Hepatocyte (in vitro differentiated cells): ENCODE data around the gene PPP2R2B. TPM values are rescaled to one million over a fixed set of nuclear protein-coding genes. Genes with fewer than 3 reads are reported as not detected.

Experiments used
- DNase-seq: peaks from one replicate; pipeline ENCODE4 v3.0.0-alpha.2; 2016; ENCODE audit warnings: low spot score
- H2AFZ ChIP-seq: fragments of 200-600 bp; sonication (generic); 2 replicates; pipeline ENCODE4 v1.6.0; 2016; ENCODE audit warnings: antibody characterized with exemption, mild to moderate bottlenecking
- H3K27ac ChIP-seq: fragments of 200-600 bp; sonication (generic); 2 replicates; pipeline ENCODE4 v1.5.1; 2016; ENCODE audit warnings: mild to moderate bottlenecking
- H3K27me3 ChIP-seq: fragments of 200-600 bp; sonication (generic); 2 replicates; pipeline ENCODE4 v1.6.1; 2016
- H3K36me3 ChIP-seq: fragments of 200-600 bp; sonication (generic); replicated peaks from 2 replicates; pipeline ENCODE4 v1.5.1; 2016; ENCODE audit warnings: low read depth; ENCODE audit not compliant: insufficient read depth
- H3K4me1 ChIP-seq: fragments of 200-600 bp; sonication (generic); 2 replicates; pipeline ENCODE4 v1.5.1; 2016; ENCODE audit warnings: mild to moderate bottlenecking, moderate library complexity; ENCODE audit not compliant: insufficient read depth
- H3K4me2 ChIP-seq: fragments of 200-600 bp; sonication (generic); 2 replicates; pipeline ENCODE4 v1.6.0; 2016
- H3K4me3 ChIP-seq: fragments of 200-600 bp; sonication (generic); 2 replicates; pipeline ENCODE4 v1.5.1; 2016; ENCODE audit warnings: mild to moderate bottlenecking
- H3K79me2 ChIP-seq: fragments of 200-600 bp; sonication (generic); 2 replicates; pipeline ENCODE4 v1.6.0; 2017; ENCODE audit warnings: mild to moderate bottlenecking
- H3K9me2 ChIP-seq: fragments of 200-600 bp; sonication (generic); replicated peaks from 2 replicates; pipeline ENCODE4 v1.6.0; 2017; ENCODE audit warnings: mild to moderate bottlenecking; ENCODE audit not compliant: insufficient read depth
- H3K9me3 ChIP-seq: fragments of 200-600 bp; sonication (generic); 2 replicates; pipeline ENCODE4 v1.5.1; 2016; ENCODE audit warnings: low read depth, mild to moderate bottlenecking
- H4K20me1 ChIP-seq: fragments of 200-600 bp; sonication (generic); 2 replicates; pipeline ENCODE4 v1.6.0; 2016; ENCODE audit warnings: mild to moderate bottlenecking; ENCODE audit not compliant: insufficient read depth, poor library complexity, severe bottlenecking
- EZH2 ChIP-seq: fragments of 200-600 bp; sonication (generic); IDR thresholded peaks from 2 replicates; pipeline ENCODE4 v1.6.1; 2016; ENCODE audit warnings: antibody characterized with exemption, mild to moderate bottlenecking, borderline replicate concordance
- EZH2phosphoT487 ChIP-seq: fragments of 200-600 bp; sonication (generic); IDR thresholded peaks from one replicate; pipeline ENCODE4 v1.6.1; 2018; ENCODE audit warnings: antibody characterized with exemption, mild to moderate bottlenecking, low read depth, moderate library complexity; ENCODE audit not compliant: unreplicated experiment, severe bottlenecking
- WGBS: methylation state at CpG from one replicate; pipeline ENCODE4 v1.1.6; 2016; ENCODE audit warnings: low lambda C conversion rate; ENCODE audit errors: missing lambda C conversion rate; 5-methylcytosine and 5-hydroxymethylcytosine counted together
- polyA plus RNA-seq: library from polyadenylated mRNA; unstranded; fragments of >200 nt; fragmentation: Nextera tagmentation; extraction: Ambion mirVana; gene quantifications from 2 replicates; pipeline ENCODE4 v1.2.1, GENCODE V29; 2016
- total RNA-seq: library from RNA; depleted of rRNA; stranded (reverse); fragments of >200 nt; gene quantifications from 2 replicates; pipeline ENCODE4 v1.2.3, GENCODE V29; 2014
- TF ChIP-seq, protein P1 (sequence below): fragments of 200-600 bp; sonication (generic); IDR thresholded peaks from 2 replicates; pipeline ENCODE4 v1.5.1; 2016; ENCODE audit warnings: antibody characterized with exemption, mild to moderate bottlenecking; ENCODE audit not compliant: poor library complexity

The PPP2R2B gene
- total and polyA plus RNA-seq, 2 experiments from 2014 or later, result 2.3 to 3.2 TPM

GRCh38 chr5:146751054-146751453 is 127.5 kb downstream of the PPP2R2B start:
- Histone ChIP-seq H4K20me1 (no peaks in the 10 kb centered on the region), H3K9me2 (no peaks in the 10 kb centered on the region), H3K27ac (no peak overlapping the region), H2AFZ (no peak overlapping the region), H3K4me1 (no peaks in the 10 kb centered on the region), H3K79me2 (no peaks in the 10 kb centered on the region), H3K36me3 (no peaks in the 10 kb centered on the region), H3K9me3 (no peaks in the 10 kb centered on the region), H3K4me2 (no peak overlapping the region), H3K27me3 (no peaks in the 10 kb centered on the region), H3K4me3 (no peak overlapping the region)
- WGBS, result 64% methylated on average over 3 of the region's 3 CpGs
- no peak for DNase-seq
- TF ChIP-seq EZH2 (no peak), EZH2phosphoT487 (no peak)
- TF ChIP-seq, protein P1, sequence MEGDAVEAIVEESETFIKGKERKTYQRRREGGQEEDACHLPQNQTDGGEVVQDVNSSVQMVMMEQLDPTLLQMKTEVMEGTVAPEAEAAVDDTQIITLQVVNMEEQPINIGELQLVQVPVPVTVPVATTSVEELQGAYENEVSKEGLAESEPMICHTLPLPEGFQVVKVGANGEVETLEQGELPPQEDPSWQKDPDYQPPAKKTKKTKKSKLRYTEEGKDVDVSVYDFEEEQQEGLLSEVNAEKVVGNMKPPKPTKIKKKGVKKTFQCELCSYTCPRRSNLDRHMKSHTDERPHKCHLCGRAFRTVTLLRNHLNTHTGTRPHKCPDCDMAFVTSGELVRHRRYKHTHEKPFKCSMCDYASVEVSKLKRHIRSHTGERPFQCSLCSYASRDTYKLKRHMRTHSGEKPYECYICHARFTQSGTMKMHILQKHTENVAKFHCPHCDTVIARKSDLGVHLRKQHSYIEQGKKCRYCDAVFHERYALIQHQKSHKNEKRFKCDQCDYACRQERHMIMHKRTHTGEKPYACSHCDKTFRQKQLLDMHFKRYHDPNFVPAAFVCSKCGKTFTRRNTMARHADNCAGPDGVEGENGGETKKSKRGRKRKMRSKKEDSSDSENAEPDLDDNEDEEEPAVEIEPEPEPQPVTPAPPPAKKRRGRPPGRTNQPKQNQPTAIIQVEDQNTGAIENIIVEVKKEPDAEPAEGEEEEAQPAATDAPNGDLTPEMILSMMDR, result no peak

DNA sequence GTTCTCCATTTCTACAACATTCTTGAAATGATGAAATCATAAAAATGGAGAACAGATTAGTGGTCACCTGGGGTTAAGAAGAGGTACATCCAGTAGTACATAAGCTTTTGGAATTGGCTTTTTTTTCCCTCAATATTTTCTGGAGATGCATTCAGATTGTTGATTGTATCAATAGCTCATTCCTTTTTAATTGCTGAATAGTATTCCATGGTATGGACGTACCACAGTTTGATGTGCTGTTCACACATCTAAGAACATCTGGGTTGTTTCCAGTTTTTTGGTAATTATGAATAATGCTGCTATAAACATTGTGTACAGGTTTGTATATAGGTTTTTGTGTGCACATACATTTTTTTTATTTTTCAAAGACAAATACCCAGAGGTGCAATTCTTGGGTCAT is 130.0 kb downstream of the PPP2R2B start:
- no peak for DNase-seq
- WGBS, result 100% methylated on average over 1 of the region's 1 CpG
- Histone ChIP-seq H3K27me3 (peaks cover 3% of the 10 kb centered on the region), H3K36me3 (no peaks in the 10 kb centered on the region), H3K79me2 (no peaks in the 10 kb centered on the region), H3K4me2 (no peak overlapping the region), H3K4me1 (no peaks in the 10 kb centered on the region), H4K20me1 (no peaks in the 10 kb centered on the region), H3K9me2 (no peaks in the 10 kb centered on the region), H2AFZ (no peak overlapping the region), H3K9me3 (no peaks in the 10 kb centered on the region), H3K4me3 (no peak overlapping the region), H3K27ac (no peak overlapping the region)
- no peak for TF ChIP-seq EZH2phosphoT487
- TF ChIP-seq, protein P1, result no peak
- no peak for TF ChIP-seq EZH2

- Histone ChIP-seq H3K9me3 (no peaks in the 10 kb centered on the region), H3K27ac (no peak overlapping the region), H3K4me1 (no peaks in the 10 kb centered on the region), H3K36me3 (no peaks in the 10 kb centered on the region), H3K9me2 (no peaks in the 10 kb centered on the region), H3K79me2 (no peaks in the 10 kb centered on the region), H3K4me2 (no peak overlapping the region), H2AFZ (no peak overlapping the region), H3K4me3 (no peak overlapping the region), H3K27me3 (peaks cover 3% of the 10 kb centered on the region), H4K20me1 (no peaks in the 10 kb centered on the region)
- 73% methylated on average over 5 of the region's 5 CpGs for WGBS
- TF ChIP-seq EZH2phosphoT487 (no peak), EZH2 (no peak)
- TF ChIP-seq, protein P1, result no peak
- DNase-seq, result no peak
These were observed 132.5 kb downstream of the PPP2R2B start for GRCh38 chr5:146745931-146746577.
